Tibial artery (tissue), 4 donors: Measurements from ENCODE around the gene PALD1.

Experiments used
- DNase-seq, 2 donors: peaks; one replicate each; pipeline ENCODE4 v3.0.0-alpha.2; 2019
- H3K27ac ChIP-seq, 2 donors: fragments of 200-600 bp; sonication (generic) in 1 of 2; 1 replicate in 1 of 2; 2 replicates in 1 of 2; pipeline ENCODE4 v1.5.1; 2018 to 2019; ENCODE audit warnings: mild to moderate bottlenecking in 1 of 2
- H3K27me3 ChIP-seq, 2 donors: fragments of 200-600 bp; sonication (generic) in 1 of 2; one replicate each; pipeline versions ENCODE4 v1.5.1 to v1.6.0; 2016 to 2019
- H3K36me3 ChIP-seq, 3 donors: fragments of 200-600 bp; sonication (generic) in 2 of 3; one replicate each; pipeline ENCODE4 v1.5.1; 2016 to 2019; ENCODE audit warnings: mild to moderate bottlenecking in 2 of 3
- H3K4me1 ChIP-seq, 4 donors: fragments of 200-600 bp; sonication (generic) in 2 of 4; 1 replicate in 3 of 4; 2 replicates in 1 of 4; pipeline ENCODE4 v1.5.1; 2016 to 2019
- H3K4me3 ChIP-seq, 2 donors: fragments of 200-600 bp; sonication (generic) in 1 of 2; 1 replicate in 1 of 2; 2 replicates in 1 of 2; pipeline ENCODE4 v1.5.1; 2018 to 2019; ENCODE audit warnings: mild to moderate bottlenecking in 2 of 2
- H3K9me3 ChIP-seq, 3 donors: fragments of 200-600 bp; sonication (generic) in 1 of 3; one replicate each; pipeline ENCODE4 v1.5.1; 2016 to 2019
- intact Hi-C: fragments of 100-400 bp; cut with DNase I; formaldehyde crosslinking; loops from one replicate; pipeline ENCODE4 v1.15.0; 2023; ENCODE audit warnings: low total_unique reads
- TF ChIP-seq, protein P1 (sequence below), 2 experiments: fragments of 200-600 bp in 1 of 2; fragments of 450-650 bp in 1 of 2; IDR thresholded peaks; one replicate each; pipeline ENCODE4 v1.5.1; 2017 to 2019; ENCODE audit warnings: antibody characterized with exemption in 2 of 2, mild to moderate bottlenecking in 1 of 2, moderate library complexity in 1 of 2

Gene PALD1

DNA sequence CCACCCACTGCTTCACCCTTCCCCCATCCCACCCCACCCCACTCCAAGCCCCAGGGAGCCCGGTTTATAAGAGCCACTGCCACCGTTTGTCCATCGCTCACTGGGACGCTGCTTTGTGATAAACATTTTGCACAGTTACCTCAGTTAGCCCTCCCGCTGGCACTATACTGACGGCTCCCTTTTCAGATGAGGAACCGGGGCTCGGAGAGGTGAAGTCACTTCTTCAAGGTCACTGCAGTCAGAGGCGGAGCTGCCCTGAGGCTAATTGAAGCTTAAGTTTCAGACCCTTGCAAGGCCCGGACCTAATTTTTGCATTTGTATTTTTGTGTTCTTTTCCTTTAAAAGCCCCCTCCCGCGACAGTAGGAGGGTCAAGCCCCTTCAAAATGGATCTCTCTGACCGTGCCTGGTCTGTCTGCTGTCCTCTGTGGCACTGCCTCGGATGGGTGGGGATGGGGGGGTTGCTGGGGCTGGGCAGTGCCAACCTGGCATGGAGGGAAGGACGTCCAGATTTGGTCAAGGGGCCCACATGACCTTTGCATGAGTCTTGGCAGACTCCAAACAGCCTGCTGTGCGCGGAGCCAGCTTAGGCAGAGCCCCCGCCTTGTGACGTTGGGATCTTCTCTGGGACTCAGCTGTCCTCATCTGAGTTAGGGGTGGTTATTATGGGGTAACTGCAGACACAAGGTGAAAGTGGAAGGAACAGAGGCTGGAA is 19.4 kb upstream of the PALD1 start:
- Histone ChIP-seq H3K9me3 (no peaks in the 10 kb centered on the region), H3K27me3 (no peaks in the 10 kb centered on the region), H3K4me3 (peak overlapping the region; percentile 46 to 53), H3K27ac (peak overlapping the region; percentile 88 to 89), H3K36me3 (no peaks in the 10 kb centered on the region), H3K4me1 (peaks cover 0 to 55% (median 42%) of the 10 kb centered on the region in 4 donors)
- peak in 1 of 2 donors; percentile 83 for DNase-seq
- intact Hi-C loops = no loop called here
- TF ChIP-seq, protein P1, sequence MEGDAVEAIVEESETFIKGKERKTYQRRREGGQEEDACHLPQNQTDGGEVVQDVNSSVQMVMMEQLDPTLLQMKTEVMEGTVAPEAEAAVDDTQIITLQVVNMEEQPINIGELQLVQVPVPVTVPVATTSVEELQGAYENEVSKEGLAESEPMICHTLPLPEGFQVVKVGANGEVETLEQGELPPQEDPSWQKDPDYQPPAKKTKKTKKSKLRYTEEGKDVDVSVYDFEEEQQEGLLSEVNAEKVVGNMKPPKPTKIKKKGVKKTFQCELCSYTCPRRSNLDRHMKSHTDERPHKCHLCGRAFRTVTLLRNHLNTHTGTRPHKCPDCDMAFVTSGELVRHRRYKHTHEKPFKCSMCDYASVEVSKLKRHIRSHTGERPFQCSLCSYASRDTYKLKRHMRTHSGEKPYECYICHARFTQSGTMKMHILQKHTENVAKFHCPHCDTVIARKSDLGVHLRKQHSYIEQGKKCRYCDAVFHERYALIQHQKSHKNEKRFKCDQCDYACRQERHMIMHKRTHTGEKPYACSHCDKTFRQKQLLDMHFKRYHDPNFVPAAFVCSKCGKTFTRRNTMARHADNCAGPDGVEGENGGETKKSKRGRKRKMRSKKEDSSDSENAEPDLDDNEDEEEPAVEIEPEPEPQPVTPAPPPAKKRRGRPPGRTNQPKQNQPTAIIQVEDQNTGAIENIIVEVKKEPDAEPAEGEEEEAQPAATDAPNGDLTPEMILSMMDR (IDR thresholded peaks at IDR 0.05) = no peak

DNA sequence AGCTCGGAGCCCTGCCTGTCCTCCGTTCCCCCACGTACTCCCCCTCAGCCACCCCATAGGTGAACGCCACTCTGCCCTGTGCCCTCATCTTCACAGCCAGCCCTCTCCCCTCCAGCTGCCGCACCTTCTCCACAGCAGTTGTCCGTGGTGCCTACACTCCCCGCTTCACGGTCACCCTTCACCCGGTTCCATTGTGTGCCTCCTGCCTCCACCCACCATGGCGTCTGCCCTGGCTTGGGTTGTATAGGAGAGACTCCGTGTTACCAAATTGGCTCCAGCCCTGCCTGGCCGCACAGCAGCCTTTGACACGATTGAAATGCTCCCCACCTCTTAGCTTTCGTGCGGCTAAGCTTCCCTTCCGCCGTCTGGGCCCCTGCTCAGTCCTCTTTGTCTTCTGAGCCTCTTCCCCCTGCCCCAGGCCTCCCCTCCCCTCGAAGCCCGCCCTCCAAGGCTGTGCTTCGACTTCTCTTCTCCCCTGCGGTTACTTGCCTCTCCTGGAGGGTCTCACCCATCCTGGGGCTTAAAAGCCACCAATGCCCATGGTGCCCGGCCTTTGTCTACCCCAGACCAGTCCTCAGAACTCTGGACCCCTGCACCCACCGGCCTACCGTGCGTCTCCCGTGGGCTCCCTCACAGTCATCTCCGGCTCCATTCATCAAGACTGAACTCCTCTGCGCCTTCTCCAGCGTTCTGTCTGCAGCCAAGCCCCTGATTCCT is 18.6 kb upstream of the PALD1 start:
- TF ChIP-seq, protein P1 (IDR thresholded peaks at IDR 0.05) = no peak
- peak overlapping the region; percentile 88 to 89 for H3K27ac ChIP-seq
- H3K27me3 ChIP-seq = no peaks in the 10 kb centered on the region
- no peak overlapping the region for H3K4me3 ChIP-seq
- H3K9me3 ChIP-seq = no peaks in the 10 kb centered on the region
- no peaks in the 10 kb centered on the region for H3K36me3 ChIP-seq
- intact Hi-C loops = loop anchor here (2.0 to 10.0 kb wide), 3 partner anchors 81 to 422 kb away; no protein-coding TSS in a partner anchor
- no peak for DNase-seq
- peaks cover 0 to 55% (median 42%) of the 10 kb centered on the region in 4 donors for H3K4me1 ChIP-seq

DNA sequence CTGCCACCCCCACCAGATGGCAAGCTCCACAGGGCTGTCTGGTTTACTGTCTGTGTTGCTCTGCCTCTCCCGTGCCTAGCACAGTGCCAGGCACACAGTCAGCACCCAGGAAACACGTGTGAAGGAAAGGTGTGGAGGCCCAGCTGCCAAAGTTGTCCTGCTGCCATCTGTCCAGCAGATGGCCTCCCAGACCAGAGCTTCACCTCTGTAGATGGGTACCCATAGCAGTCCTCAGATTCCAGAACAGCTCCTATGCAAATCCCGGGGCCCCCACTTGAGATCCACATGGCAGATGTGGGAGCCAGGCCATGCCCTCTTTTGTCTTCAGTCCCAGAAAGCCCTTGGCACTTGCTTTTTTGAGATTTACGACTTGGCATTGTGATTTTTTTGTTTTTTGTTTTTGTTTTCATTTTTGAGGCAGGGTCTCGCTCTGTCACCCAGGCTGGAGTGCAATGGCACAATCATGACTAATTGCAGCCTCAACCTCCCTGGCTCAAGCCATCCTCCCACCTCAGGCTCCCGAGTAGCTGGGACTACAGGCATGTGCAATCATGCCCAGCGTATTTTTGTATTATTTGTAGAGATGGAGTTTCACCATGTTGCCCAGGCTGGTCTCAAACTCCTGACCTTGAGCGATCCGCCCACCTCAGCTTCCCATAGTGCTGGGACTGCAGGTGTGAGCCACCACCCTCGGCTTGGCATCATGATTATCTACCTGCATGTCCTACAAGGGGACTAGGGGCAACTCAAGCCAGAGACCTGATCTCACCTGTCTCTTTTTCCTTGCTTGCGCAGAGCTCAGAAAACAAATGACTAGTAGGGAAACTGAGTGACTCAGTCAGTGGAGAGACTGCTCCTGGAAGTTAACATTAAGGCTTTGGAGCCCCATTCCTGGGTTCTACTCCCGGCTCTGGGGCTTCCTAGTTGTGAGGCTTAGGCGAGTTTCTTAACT is 16.9 kb upstream of the PALD1 start:
- no peak overlapping the region for H3K4me3 ChIP-seq
- DNase-seq = peak in 1 of 2 donors; percentile 54
- no peaks in the 10 kb centered on the region for H3K27me3 ChIP-seq
- peaks cover 0 to 48% (median 38%) of the 10 kb centered on the region in 4 donors for H3K4me1 ChIP-seq
- intact Hi-C loops = loop anchor here (2.0 to 10.0 kb wide), 3 partner anchors 79 to 421 kb away; no protein-coding TSS in a partner anchor
- TF ChIP-seq, protein P1 (IDR thresholded peaks at IDR 0.05) = peak; percentile 88 to 89
- no peaks in the 10 kb centered on the region for H3K9me3 ChIP-seq
- no peaks in the 10 kb centered on the region for H3K36me3 ChIP-seq
- H3K27ac ChIP-seq = peak overlapping the region; percentile 41 to 89

DNA sequence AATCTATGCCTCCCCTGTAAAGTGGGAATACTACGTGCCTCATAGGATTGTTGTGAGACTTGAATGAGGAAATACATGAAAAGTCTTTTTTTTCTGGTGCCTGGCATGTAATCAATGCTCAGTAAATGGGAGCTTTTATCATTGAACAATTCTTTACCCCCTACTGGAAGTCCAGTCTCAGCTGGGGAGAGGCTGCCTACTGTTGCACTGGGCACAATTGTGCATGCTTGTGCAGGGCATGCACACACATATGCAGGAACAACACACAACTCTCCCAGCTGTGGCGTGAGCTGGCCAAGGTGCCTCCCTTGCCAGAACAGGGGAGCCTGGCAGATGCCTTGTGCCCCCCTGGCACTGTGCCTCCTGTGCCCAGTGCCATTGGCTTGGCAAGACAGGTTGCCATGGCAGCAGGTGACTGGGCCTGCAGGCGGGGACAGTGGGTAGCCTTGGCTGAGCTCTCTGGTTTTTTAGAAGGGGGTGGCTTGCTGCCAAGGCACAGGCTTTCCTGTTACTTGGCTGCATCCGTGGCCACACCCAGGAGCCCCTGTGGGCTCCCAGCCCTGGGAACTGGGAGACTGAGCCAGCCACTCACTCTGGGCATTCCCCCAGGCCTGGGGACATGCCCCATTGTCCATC is 16.1 kb upstream of the PALD1 start:
- H3K9me3 ChIP-seq = no peaks in the 10 kb centered on the region
- H3K27ac ChIP-seq = peak overlapping the region; percentile 41 to 89
- no peaks in the 10 kb centered on the region for H3K36me3 ChIP-seq
- H3K4me1 ChIP-seq = peaks cover 0 to 47% (median 37%) of the 10 kb centered on the region in 4 donors
- peak; percentile 81 to 96 for DNase-seq
- no peaks in the 10 kb centered on the region for H3K27me3 ChIP-seq
- intact Hi-C loops = loop anchor here (5.0 to 10.0 kb wide), 2 partner anchors 292 to 420 kb away; no protein-coding TSS in a partner anchor
- TF ChIP-seq, protein P1 (IDR thresholded peaks at IDR 0.05) = no peak
- H3K4me3 ChIP-seq = no peak overlapping the region

DNA sequence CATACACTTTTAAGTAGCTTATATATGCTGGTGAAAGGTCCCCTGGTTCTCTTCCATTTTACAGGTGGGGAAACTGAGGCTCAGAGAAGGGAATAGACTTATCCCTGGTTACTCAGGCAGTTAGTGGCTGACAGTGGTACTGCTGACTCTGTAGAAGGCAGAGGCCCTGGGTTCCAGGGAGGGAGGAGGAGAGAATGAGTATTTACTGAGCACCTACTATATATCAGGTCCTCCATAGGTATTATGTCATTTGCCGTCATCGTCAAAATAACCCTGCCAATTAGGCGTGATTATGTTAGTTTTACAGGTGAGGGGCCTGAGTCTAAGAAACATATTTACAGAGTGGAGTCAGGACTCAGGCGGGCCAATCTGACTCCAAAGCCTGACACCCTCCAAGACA is 13.3 kb upstream of the PALD1 start:
- DNase-seq = no peak
- intact Hi-C loops = loop anchor here (10.0 kb wide), 1 partner anchor 290 kb away; no protein-coding TSS in a partner anchor

More for the DNA sequence above, 13.3 kb upstream of the PALD1 start:
- Histone ChIP-seq H3K27ac (no peak overlapping the region), H3K9me3 (no peaks in the 10 kb centered on the region), H3K36me3 (no peaks in the 10 kb centered on the region), H3K27me3 (no peaks in the 10 kb centered on the region), H3K4me1 (peaks cover 0 to 22% (median 19%) of the 10 kb centered on the region in 4 donors), H3K4me3 (no peak overlapping the region)
- TF ChIP-seq, protein P1 (IDR thresholded peaks at IDR 0.05) = no peak
